ENCODE data around the gene PCIF1. TPM values are rescaled to one million over a fixed set of nuclear protein-coding genes. Genes with fewer than 3 reads are reported as not detected.

PCIF1 gene
- polyA plus RNA-seq, 3 donors = 41.0 to 54.9 (median 50.4) TPM

- peak overlapping the region; percentile 96 to 99 for H3K4me3 Mint-ChIP-seq
Measured at GRCh38 chr20:45933266-45934045, 1.0 kb upstream of the PCIF1 start.

More at GRCh38 chr20:45933266-45934045, 1.0 kb upstream of the PCIF1 start:
- H2AFZ ChIP-seq (ENCODE audit: insufficient read depth, low read depth, low read length, poor library complexity, severe bottlenecking) = peak overlapping the region; percentile 94
- Mint-ChIP-seq H3K36me3 (peaks cover 15 to 27% of the 10 kb centered on the region in 2 donors), H3K27ac (peak overlapping the region; percentile 96 to 99 (median 96)), H3K9me3 (peaks cover 0 to 2% (median 0%) of the 10 kb centered on the region in 7 donors), H3K4me1 (peaks cover 15% of the 10 kb centered on the region), H3K27me3 (ENCODE audit: low read depth in 3 of 3) (no peaks in the 10 kb centered on the region)
- TF ChIP-seq CTCF (IDR thresholded peaks at IDR 0.05) = peak; percentile 11
- WGBS (ENCODE audit: insufficient coverage) = 12% methylated on average over 17 of the region's 22 CpGs
- peak overlapping the region; percentile 99 for H3K9ac ChIP-seq (ENCODE audit: insufficient read depth, low read length, poor library complexity, severe bottlenecking)
- H3K27me3 ChIP-seq (ENCODE audit: control insufficient read depth in 2 of 2, insufficient read depth in 2 of 2, low read length in 2 of 2) = no peaks in the 10 kb centered on the region
- H3K79me2 ChIP-seq (ENCODE audit: insufficient read depth, low read length) = peaks cover 55% of the 10 kb centered on the region
- H3K27ac ChIP-seq (ENCODE audit: low read depth in 1 of 2, low read length in 2 of 2) = peak overlapping the region; percentile 95
- intact Hi-C loops (cut with micrococcal nuclease) = loop anchor here (1.0 to 10.0 kb wide), 8 partner anchors 23 to 129 kb away; partner anchors contain the start of genes ZNF335 (in 2 of the 2), CTSA (in 1 of the 2), NEURL2 (in 1 of the 2) and SPATA25 (in 1 of the 2)
- peak overlapping the region; percentile 96 for H3K4me2 ChIP-seq (replicated peaks; ENCODE audit: extremely low read depth, low read length, poor library complexity, severe bottlenecking)
- H3K9me3 ChIP-seq (replicated peaks in 1 of 2; ENCODE audit: control insufficient read depth in 1 of 2, insufficient read depth in 1 of 2, low read length in 2 of 2) = no peaks in the 10 kb centered on the region
- H3K36me3 ChIP-seq (replicated peaks in 1 of 2; ENCODE audit: control insufficient read depth in 1 of 2, insufficient read depth in 2 of 2, low read length in 2 of 2) = peaks cover 15 to 18% of the 10 kb centered on the region in 2 donors
- H3K4me1 ChIP-seq (ENCODE audit: control insufficient read depth in 1 of 2, insufficient read depth in 2 of 2, low read length in 2 of 2) = peaks cover 16 to 21% of the 10 kb centered on the region in 2 donors
- H4K20me1 ChIP-seq (ENCODE audit: insufficient read depth, low read length) = peaks cover 31% of the 10 kb centered on the region
- DNase-seq = peak; percentile 48 to 63 (median 63)
- peak overlapping the region; percentile 82 to 100 (median 98) for H3K4me3 ChIP-seq (replicated peaks in 1 of 3; ENCODE audit: low read depth in 2 of 3, low read length in 3 of 3)

All from CD14-positive monocyte (primary cell).